HEK293 (cell line): ENCODE results near the gene LPCAT1.

Experiments
- CTCF ChIA-PET: fragments of 350-600 bp; formaldehyde crosslinking; extraction: SDS; loops from one replicate; lab custom pipeline; 2021; ENCODE audit warnings: antibody characterized with exemption; lab: Yijun Ruan, JAX
- POLR2A ChIA-PET: fragments of 300-600 bp; formaldehyde crosslinking; extraction: SDS; loops from one replicate; lab custom pipeline; 2020; ENCODE audit warnings: antibody characterized with exemption, inconsistent platforms; lab: Yijun Ruan, JAX
- H3K27ac ChIP-seq: fragments of 200-500 bp; sonication (Bioruptor generic); 2 replicates; pipeline ENCODE4 v1.5.1; 2014; ENCODE audit warnings: low read depth, low read length, control low read depth, inconsistent platforms; ENCODE audit errors: extremely low read depth
- H3K36me3 ChIP-seq, 2 experiments: fragments of 200-500 bp in 1 of 2; sonication (Bioruptor generic) in 1 of 2; 1 replicate in 1 of 2; 2 replicates in 1 of 2; pipeline ENCODE4 v1.5.1; 2014 to 2017; ENCODE audit warnings: inconsistent platforms in 2 of 2, low read length in 2 of 2; ENCODE audit not compliant: control insufficient read depth in 2 of 2, insufficient read depth in 1 of 2
- H3K4me1 ChIP-seq: fragments of 200-500 bp; sonication (Bioruptor generic); 2 replicates; pipeline ENCODE4 v1.5.1; 2014; ENCODE audit warnings: mild to moderate bottlenecking, low read length, inconsistent platforms; ENCODE audit not compliant: control insufficient read depth, insufficient read depth
- H3K4me3 ChIP-seq: 2 replicates; pipeline ENCODE4 v1.5.1; 2011; ENCODE audit warnings: low read depth, mild to moderate bottlenecking, control low read depth, low read length, moderate library complexity
- H3K9me3 ChIP-seq: fragments of 200-500 bp; sonication (Bioruptor generic); 2 replicates; pipeline ENCODE4 v1.5.1; 2014; ENCODE audit warnings: low read depth, low read length, inconsistent platforms; ENCODE audit not compliant: control insufficient read depth, insufficient read depth
- KLF9 ChIP-seq: fragments of 450-650 bp; formaldehyde crosslinking; IDR thresholded peaks from 2 replicates; pipeline ENCODE4 v1.5.1; 2016; ENCODE audit warnings: missing biosample characterization, missing genetic modification characterization, low read depth
- OSR2 ChIP-seq: fragments of 450-650 bp; formaldehyde crosslinking; IDR thresholded peaks from 2 replicates; pipeline ENCODE4 v1.5.1; 2016; ENCODE audit warnings: missing biosample characterization, missing genetic modification characterization
- REPIN1 ChIP-seq: fragments of 450-650 bp; formaldehyde crosslinking; IDR thresholded peaks from 2 replicates; pipeline ENCODE4 v1.5.1; 2017; ENCODE audit warnings: missing biosample characterization, missing genetic modification characterization, low read depth
- SCRT1 ChIP-seq: fragments of 450-650 bp; formaldehyde crosslinking; IDR thresholded peaks from 2 replicates; pipeline ENCODE4 v1.5.1; 2016; ENCODE audit warnings: missing biosample characterization, missing genetic modification characterization, borderline replicate concordance
- SP3 ChIP-seq: fragments of 450-650 bp; formaldehyde crosslinking; IDR thresholded peaks from 2 replicates; pipeline ENCODE4 v1.5.1; 2016; ENCODE audit warnings: missing biosample characterization, missing genetic modification characterization
- ZIC2 ChIP-seq: fragments of 450-650 bp; formaldehyde crosslinking; IDR thresholded peaks from 2 replicates; pipeline ENCODE4 v1.5.1; 2016; ENCODE audit warnings: missing biosample characterization, missing genetic modification characterization
- ZNF132 ChIP-seq: fragments of 450-650 bp; formaldehyde crosslinking; IDR thresholded peaks from 2 replicates; pipeline ENCODE4 v1.5.1; 2017; ENCODE audit warnings: missing biosample characterization, missing genetic modification characterization, borderline replicate concordance
- ZNF140 ChIP-seq: fragments of 450-650 bp; formaldehyde crosslinking; IDR thresholded peaks from 2 replicates; pipeline ENCODE4 v1.5.1; 2016; ENCODE audit warnings: missing biosample characterization, missing genetic modification characterization
- ZNF221 ChIP-seq: fragments of 450-650 bp; formaldehyde crosslinking; IDR thresholded peaks from 2 replicates; pipeline ENCODE4 v1.5.1; 2017; ENCODE audit warnings: missing biosample characterization, missing genetic modification characterization, borderline replicate concordance
- ZNF600 ChIP-seq: fragments of 450-650 bp; formaldehyde crosslinking; IDR thresholded peaks from 2 replicates; pipeline ENCODE4 v1.5.1; 2016; ENCODE audit warnings: missing biosample characterization, missing genetic modification characterization
- ZNF654 ChIP-seq: fragments of 450-650 bp; formaldehyde crosslinking; IDR thresholded peaks from 2 replicates; pipeline ENCODE4 v1.5.1; 2016; ENCODE audit warnings: low read depth, missing biosample characterization, missing genetic modification characterization
- ZNF664 ChIP-seq: fragments of 450-650 bp; formaldehyde crosslinking; IDR thresholded peaks from 2 replicates; pipeline ENCODE4 v1.5.1; 2016; ENCODE audit warnings: missing biosample characterization, missing genetic modification characterization
- TF ChIP-seq, protein P1 (sequence below): fragments of 450-650 bp; formaldehyde crosslinking; IDR thresholded peaks from 2 replicates; pipeline ENCODE4 v1.5.1; 2016; ENCODE audit warnings: missing biosample characterization, missing genetic modification characterization
- TF ChIP-seq, protein P2 (sequence below): fragments of 450-650 bp; formaldehyde crosslinking; IDR thresholded peaks from 2 replicates; pipeline ENCODE4 v1.5.1; 2017; ENCODE audit warnings: missing biosample characterization, missing genetic modification characterization
- TF ChIP-seq, protein P3 (sequence below): fragments of 450-650 bp; formaldehyde crosslinking; IDR thresholded peaks from 2 replicates; pipeline ENCODE4 v1.5.1; 2016; ENCODE audit warnings: missing biosample characterization, missing genetic modification characterization
- TF ChIP-seq, protein P4 (sequence below): fragments of 450-650 bp; formaldehyde crosslinking; IDR thresholded peaks from 2 replicates; pipeline ENCODE4 v1.5.1; 2016; ENCODE audit warnings: missing biosample characterization, missing genetic modification characterization, borderline replicate concordance
- TF ChIP-seq, protein P5 (sequence below): fragments of 450-650 bp; formaldehyde crosslinking; IDR thresholded peaks from 2 replicates; pipeline ENCODE4 v1.5.1; 2016; ENCODE audit warnings: missing biosample characterization, missing genetic modification characterization
- TF ChIP-seq, protein P6 (sequence below): IDR thresholded peaks from 2 replicates; pipeline ENCODE4 v1.6.1; 2011; ENCODE audit warnings: mild to moderate bottlenecking, low read depth, low read length, borderline replicate concordance

The LPCAT1 gene

DNA sequence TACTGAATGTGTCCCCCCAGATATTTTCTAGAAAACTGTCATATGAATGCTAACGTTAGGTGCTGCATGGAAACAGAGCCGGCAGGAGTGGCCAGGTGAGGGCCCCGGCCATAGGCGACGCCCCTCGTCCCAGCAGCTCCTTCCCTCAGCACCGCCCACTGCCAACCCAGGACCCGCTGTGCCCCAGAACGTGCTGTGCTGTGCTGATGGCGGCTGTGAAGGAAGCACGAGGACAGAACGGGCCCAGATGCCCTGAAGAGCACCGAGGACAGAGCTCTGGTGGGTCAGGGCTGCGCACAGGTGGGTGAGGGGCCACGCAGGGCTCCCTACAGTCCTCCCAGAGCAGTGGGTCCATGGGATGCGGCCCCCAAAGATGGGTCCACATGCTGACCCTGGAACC lies 30.3 kb downstream of the LPCAT1 start:
- H3K4me1 ChIP-seq = no peaks in the 10 kb centered on the region

DNA sequence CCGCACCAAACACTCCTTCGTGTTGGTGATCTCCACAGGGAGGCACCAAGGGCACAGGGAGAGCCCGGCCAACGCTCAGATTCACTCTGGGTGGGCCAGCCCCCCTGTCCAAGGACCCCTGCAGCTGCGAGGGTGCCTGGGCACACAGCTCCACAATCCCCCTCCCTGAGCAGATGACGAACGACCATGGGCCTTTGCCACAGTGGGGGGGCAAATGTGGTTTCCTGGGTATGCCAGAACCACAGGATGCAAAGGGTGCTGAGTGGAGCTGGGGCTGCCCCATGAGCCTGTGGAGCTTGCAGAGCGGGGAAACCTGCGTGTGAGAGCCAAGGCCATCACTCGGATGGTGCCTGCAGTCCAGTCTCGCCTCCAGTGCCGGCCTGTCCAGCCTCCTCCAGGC lies 31.0 kb downstream of the LPCAT1 start:
- CTCF ChIA-PET = interaction anchor here (2.2 kb wide), 1 partner anchor 152 kb away, joined by 13 read pairs; no protein-coding TSS in a partner anchor
- Histone ChIP-seq H3K36me3 (peaks cover 22 to 93% of the 10 kb centered on the region in 2 experiments), H3K27ac (no peak overlapping the region), H3K9me3 (no peaks in the 10 kb centered on the region), H3K4me1 (no peaks in the 10 kb centered on the region), H3K4me3 (no peak overlapping the region)
- TF ChIP-seq ZIC2 (tag by site-specific recombination) (peak; percentile 91), SP3 (tag by site-specific recombination) (no peak)
- TF ChIP-seq, protein P1, sequence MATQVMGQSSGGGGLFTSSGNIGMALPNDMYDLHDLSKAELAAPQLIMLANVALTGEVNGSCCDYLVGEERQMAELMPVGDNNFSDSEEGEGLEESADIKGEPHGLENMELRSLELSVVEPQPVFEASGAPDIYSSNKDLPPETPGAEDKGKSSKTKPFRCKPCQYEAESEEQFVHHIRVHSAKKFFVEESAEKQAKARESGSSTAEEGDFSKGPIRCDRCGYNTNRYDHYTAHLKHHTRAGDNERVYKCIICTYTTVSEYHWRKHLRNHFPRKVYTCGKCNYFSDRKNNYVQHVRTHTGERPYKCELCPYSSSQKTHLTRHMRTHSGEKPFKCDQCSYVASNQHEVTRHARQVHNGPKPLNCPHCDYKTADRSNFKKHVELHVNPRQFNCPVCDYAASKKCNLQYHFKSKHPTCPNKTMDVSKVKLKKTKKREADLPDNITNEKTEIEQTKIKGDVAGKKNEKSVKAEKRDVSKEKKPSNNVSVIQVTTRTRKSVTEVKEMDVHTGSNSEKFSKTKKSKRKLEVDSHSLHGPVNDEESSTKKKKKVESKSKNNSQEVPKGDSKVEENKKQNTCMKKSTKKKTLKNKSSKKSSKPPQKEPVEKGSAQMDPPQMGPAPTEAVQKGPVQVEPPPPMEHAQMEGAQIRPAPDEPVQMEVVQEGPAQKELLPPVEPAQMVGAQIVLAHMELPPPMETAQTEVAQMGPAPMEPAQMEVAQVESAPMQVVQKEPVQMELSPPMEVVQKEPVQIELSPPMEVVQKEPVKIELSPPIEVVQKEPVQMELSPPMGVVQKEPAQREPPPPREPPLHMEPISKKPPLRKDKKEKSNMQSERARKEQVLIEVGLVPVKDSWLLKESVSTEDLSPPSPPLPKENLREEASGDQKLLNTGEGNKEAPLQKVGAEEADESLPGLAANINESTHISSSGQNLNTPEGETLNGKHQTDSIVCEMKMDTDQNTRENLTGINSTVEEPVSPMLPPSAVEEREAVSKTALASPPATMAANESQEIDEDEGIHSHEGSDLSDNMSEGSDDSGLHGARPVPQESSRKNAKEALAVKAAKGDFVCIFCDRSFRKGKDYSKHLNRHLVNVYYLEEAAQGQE (tag by site-specific recombination) = no peak
- TF ChIP-seq, protein P2, sequence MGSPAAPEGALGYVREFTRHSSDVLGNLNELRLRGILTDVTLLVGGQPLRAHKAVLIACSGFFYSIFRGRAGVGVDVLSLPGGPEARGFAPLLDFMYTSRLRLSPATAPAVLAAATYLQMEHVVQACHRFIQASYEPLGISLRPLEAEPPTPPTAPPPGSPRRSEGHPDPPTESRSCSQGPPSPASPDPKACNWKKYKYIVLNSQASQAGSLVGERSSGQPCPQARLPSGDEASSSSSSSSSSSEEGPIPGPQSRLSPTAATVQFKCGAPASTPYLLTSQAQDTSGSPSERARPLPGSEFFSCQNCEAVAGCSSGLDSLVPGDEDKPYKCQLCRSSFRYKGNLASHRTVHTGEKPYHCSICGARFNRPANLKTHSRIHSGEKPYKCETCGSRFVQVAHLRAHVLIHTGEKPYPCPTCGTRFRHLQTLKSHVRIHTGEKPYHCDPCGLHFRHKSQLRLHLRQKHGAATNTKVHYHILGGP (tag by site-specific recombination) = no peak
- POLR2A ChIA-PET = no interaction called here

More for the DNA sequence above, 30.3 kb downstream of the LPCAT1 start:
- ChIA-PET CTCF (no interaction called here), POLR2A (no interaction called here)
- TF ChIP-seq ZNF132 (tag by site-specific recombination) (no peak), KLF9 (tag by site-specific recombination) (no peak), ZNF664 (tag by site-specific recombination) (no peak), ZNF654 (tag by site-specific recombination) (no peak)
- H3K9me3 ChIP-seq = no peaks in the 10 kb centered on the region
- no peak overlapping the region for H3K4me3 ChIP-seq
- no peak overlapping the region for H3K27ac ChIP-seq
- peaks cover 16 to 93% of the 10 kb centered on the region in 2 experiments for H3K36me3 ChIP-seq

DNA sequence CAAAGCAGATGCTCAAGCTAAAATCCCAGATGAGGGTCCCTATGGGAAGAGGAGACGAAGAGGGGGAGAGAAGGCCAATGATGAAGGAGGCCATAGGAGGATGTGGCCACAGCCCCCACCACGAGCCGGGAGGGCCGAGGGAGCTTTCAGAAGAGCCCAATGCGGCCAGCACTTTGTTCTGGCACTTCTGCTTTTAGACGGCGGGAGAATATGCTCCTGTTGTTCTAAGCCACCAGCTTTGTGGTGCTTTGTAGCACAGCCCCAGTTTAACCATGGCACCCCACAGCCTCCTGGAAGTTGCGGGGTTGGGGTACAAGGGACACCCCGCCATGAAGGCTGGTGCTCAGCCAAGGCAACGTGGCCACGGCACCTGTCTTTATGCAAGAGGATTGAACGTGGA lies 33.4 kb downstream of the LPCAT1 start:
- POLR2A ChIA-PET = interaction anchor here (1.5 kb wide), 1 partner anchor 31 kb away, joined by 3 read pairs; no protein-coding TSS in a partner anchor
- H3K4me1 ChIP-seq = no peaks in the 10 kb centered on the region
- H3K36me3 ChIP-seq = peaks cover 22 to 100% of the 10 kb centered on the region in 2 experiments
- H3K27ac ChIP-seq = no peak overlapping the region
- H3K9me3 ChIP-seq = no peaks in the 10 kb centered on the region
- no peak overlapping the region for H3K4me3 ChIP-seq
- CTCF ChIA-PET = interaction anchor here (0.6 to 1.2 kb wide), 3 partner anchors 11 to 316 kb away, joined by 3 to 4 read pairs (median 3); no protein-coding TSS in a partner anchor
- no peak for TF ChIP-seq SCRT1 (tag by site-specific recombination)
- TF ChIP-seq REPIN1 (tag by site-specific recombination) = no peak
- TF ChIP-seq ZNF140 (tag by site-specific recombination) = no peak
- TF ChIP-seq OSR2 (tag by site-specific recombination) = no peak
- TF ChIP-seq, protein P3, sequence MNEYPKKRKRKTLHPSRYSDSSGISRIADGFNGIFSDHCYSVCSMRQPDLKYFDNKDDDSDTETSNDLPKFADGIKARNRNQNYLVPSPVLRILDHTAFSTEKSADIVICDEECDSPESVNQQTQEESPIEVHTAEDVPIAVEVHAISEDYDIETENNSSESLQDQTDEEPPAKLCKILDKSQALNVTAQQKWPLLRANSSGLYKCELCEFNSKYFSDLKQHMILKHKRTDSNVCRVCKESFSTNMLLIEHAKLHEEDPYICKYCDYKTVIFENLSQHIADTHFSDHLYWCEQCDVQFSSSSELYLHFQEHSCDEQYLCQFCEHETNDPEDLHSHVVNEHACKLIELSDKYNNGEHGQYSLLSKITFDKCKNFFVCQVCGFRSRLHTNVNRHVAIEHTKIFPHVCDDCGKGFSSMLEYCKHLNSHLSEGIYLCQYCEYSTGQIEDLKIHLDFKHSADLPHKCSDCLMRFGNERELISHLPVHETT (tag by site-specific recombination) = no peak
- TF ChIP-seq, protein P4, sequence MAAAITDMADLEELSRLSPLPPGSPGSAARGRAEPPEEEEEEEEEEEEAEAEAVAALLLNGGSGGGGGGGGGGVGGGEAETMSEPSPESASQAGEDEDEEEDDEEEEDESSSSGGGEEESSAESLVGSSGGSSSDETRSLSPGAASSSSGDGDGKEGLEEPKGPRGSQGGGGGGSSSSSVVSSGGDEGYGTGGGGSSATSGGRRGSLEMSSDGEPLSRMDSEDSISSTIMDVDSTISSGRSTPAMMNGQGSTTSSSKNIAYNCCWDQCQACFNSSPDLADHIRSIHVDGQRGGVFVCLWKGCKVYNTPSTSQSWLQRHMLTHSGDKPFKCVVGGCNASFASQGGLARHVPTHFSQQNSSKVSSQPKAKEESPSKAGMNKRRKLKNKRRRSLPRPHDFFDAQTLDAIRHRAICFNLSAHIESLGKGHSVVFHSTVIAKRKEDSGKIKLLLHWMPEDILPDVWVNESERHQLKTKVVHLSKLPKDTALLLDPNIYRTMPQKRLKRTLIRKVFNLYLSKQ (tag by site-specific recombination) = no peak
- TF ChIP-seq, protein P5, sequence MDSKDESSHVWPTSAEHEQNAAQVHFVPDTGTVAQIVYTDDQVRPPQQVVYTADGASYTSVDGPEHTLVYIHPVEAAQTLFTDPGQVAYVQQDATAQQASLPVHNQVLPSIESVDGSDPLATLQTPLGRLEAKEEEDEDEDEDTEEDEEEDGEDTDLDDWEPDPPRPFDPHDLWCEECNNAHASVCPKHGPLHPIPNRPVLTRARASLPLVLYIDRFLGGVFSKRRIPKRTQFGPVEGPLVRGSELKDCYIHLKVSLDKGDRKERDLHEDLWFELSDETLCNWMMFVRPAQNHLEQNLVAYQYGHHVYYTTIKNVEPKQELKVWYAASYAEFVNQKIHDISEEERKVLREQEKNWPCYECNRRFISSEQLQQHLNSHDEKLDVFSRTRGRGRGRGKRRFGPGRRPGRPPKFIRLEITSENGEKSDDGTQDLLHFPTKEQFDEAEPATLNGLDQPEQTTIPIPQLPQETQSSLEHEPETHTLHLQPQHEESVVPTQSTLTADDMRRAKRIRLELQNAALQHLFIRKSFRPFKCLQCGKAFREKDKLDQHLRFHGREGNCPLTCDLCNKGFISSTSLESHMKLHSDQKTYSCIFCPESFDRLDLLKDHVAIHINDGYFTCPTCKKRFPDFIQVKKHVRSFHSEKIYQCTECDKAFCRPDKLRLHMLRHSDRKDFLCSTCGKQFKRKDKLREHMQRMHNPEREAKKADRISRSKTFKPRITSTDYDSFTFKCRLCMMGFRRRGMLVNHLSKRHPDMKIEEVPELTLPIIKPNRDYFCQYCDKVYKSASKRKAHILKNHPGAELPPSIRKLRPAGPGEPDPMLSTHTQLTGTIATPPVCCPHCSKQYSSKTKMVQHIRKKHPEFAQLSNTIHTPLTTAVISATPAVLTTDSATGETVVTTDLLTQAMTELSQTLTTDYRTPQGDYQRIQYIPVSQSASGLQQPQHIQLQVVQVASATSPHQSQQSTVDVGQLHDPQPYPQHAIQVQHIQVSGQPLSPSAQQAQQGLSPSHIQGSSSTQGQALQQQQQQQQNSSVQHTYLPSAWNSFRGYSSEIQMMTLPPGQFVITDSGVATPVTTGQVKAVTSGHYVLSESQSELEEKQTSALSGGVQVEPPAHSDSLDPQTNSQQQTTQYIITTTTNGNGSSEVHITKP (tag by site-specific recombination) = no peak
- TF ChIP-seq ZNF221 (tag by site-specific recombination) = no peak
- no peak for TF ChIP-seq ZNF600 (tag by site-specific recombination)
- TF ChIP-seq, protein P6, sequence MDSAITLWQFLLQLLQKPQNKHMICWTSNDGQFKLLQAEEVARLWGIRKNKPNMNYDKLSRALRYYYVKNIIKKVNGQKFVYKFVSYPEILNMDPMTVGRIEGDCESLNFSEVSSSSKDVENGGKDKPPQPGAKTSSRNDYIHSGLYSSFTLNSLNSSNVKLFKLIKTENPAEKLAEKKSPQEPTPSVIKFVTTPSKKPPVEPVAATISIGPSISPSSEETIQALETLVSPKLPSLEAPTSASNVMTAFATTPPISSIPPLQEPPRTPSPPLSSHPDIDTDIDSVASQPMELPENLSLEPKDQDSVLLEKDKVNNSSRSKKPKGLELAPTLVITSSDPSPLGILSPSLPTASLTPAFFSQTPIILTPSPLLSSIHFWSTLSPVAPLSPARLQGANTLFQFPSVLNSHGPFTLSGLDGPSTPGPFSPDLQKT = no peak
